Stimulated activated CD4-positive, alpha-beta T cell treated with anti-CD3 and anti-CD28 coated beads, Interleukin-15, amount 100 ng/mL, for 24 hours (primary cell): ENCODE measurements around the gene PRR5L.
"Not testable (repeated sequence)": the region's sequence is repeated elsewhere in the genome, so short reads cannot be mapped to it uniquely, and the experiment has no call there.

ENCODE experiments used
- DNase-seq: peaks from one replicate; pipeline ENCODE4 v3.0.0-alpha.2; 2020

PRR5L gene

GRCh38 chr11:36281850-36282249 is 14.2 kb upstream of the PRR5L start:
- no peak for DNase-seq

DNA sequence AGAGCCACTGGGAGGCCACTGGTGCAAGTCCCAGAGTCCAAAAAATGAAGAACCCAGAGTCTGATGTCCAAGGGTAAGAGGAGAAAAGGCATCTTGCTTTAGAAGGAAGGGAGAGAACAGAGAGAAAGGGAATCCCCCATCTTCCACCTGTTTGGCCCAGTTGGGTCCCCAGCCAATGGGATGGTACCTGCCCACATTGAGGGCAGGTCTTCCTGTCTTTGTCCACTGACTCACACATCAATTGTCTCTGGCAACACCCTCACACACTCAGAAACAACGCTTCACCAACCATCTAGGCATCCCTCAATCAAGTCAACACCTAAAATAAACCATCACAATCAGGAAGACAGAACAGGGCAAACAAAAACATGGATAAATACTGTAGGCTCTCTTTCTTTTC is 13.2 kb upstream of the PRR5L start:
- no peak for DNase-seq

- DNase-seq, result no peak
These were observed 7.5 kb upstream of the PRR5L start for GRCh38 chr11:36288442-36289225.

DNA sequence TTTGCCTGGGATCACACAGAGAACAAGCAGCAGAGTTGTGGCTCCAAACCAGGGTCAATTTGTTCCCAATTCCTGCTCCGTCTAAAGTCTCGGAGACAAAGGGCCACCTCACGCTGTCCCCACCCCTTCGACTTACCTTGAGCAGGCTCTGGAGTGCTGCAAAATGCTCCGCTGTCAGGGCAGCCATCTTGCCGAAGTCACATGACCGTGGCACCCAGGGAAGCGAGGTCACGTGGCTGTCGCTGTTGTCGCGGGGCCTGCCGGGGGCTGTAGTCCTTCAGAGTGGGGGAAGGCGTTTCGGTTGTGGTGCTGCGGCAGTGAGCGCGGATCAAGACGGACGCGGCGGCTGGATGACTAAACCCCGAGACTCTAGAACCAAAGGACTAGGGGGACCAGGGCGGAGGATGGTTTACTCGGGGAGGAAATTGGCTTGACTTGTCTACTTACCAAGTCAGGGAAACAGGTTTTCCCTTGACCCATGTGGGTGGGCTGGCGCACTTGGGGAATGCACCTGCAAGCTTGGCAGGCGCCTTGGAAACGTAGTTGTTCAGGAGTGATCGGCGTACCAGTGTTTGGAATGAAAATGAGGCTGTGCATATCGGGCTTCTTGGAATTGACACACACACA is 6.7 kb upstream of the PRR5L start, which contains the start of gene COMMD9:
Gene COMMD9, minus strand, starts transcription at position 199 of the 627 bp plus-strand sequence. Its CDS starts 12 bp downstream, at position 187.
- DNase-seq, result peak; percentile 97

DNA sequence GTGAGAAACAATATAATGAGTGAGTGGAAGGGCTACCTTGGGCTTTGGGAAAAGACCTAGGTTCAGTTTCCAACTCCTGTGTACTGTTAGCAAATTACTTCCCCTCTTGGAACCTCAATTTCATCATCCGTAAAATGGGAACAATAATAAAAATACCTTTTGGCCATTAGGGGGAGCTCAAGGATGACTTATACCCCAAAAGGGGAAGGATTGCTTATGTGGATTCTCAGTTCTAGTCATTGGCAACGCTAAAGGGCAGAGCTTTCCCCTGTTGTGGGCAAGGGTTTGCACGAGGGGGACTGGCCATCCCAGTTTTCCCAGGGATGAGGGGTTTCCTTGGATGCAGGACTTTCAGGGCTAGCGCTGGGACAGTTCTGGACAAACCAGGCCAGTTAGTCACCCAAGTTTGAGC is 3.8 kb upstream of the PRR5L start:
- DNase-seq, result no peak

- no peak for DNase-seq
These were observed 926 bp downstream of the PRR5L start for GRCh38 chr11:36296884-36297543.

- no peak for DNase-seq
These were observed 4.6 kb downstream of the PRR5L start for GRCh38 chr11:36300650-36301049.

- DNase-seq, result no peak
These were observed 8.3 kb downstream of the PRR5L start for GRCh38 chr11:36304351-36304750.

DNA sequence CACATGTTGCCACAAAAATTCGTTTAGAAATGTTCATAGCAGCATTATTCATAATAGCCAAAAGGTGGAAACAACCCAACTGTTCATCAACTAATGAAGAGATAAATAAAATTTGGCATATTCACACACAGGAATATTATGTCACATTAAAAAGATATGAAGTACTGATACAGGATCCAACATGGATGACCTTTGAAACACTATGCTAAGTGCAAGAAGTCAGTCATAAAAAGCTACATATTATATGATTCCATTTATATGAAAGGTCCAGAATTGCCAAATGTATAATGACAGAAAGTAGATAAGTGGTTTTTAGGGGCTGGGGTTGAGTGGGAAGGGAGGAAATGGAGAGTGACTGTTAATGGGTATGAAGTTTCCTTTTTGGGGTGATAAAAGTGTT is 9.0 kb downstream of the PRR5L start:
- no peak for DNase-seq

DNA sequence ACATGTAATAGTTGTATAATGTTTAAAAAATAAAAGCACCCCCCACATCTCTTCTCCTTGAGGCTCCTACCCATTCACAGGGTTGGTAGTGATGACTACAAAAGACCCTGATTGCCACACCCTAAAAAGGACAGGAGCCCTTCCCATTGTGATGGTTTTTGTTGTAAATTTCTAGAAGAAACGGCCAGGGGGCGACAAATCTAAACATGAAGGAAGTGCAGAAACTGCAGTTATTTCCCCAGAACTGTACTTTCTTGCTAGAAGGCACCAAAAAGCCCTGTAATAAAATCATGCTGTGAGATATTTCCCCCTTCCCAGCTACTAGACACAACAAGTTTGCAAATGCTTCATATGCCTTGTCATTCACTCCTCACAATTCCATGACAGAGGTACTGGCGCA is 10.8 kb downstream of the PRR5L start:
- peak; percentile 12 for DNase-seq

DNA sequence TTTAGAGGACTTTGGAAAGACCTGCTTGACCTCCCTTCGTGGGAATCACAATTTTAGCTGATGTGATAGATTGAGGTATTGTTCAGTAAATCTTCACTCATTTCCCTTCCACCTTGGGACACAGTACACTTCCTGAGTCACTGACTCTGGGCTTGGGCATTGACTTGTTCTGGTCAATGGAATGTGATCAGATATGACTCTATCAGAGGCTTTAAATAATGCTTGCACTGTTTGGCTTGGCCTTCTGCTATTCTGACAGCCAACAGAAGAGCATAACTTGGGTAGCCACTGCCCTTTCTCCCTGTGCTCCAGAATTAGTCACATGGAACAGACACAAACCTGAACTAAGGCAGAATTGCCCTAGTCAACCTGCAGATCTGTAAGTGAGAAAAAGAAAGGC is 12.5 kb downstream of the PRR5L start:
- DNase-seq, result no peak

GRCh38 chr11:36309779-36310178 is 13.7 kb downstream of the PRR5L start:
- no peak for DNase-seq

DNA sequence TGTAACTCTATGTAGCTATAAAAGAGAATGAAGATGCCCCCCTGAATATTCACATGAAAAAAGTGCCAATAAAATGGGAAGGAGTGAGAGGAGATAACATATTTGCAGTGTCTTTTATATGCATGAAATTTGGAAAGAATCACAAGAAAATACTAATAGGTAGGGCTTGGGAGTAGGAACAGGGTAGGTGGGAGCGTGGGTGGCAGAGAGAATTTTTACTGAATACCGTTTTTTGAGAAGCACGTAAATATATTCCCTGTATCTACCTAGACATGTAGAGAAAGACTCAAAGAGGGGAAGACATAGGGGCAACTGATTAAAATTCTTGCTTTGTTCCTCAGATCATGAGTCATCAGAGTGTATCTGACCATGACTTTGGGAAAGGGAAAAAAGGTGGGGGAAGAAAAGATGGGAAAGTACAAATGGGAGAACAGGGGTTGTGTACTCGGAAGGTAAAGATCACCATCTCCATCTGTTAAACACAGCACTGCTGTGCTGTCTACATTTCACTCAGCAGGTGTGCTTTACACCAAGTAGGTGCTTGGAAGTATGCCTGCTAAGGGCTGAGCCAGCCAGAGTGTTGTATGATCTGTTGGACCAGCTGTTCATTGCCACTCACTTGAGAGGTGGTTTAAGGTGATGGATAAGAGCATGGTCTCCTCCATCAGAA is 16.0 kb downstream of the PRR5L start:
- DNase-seq, result no peak

DNA sequence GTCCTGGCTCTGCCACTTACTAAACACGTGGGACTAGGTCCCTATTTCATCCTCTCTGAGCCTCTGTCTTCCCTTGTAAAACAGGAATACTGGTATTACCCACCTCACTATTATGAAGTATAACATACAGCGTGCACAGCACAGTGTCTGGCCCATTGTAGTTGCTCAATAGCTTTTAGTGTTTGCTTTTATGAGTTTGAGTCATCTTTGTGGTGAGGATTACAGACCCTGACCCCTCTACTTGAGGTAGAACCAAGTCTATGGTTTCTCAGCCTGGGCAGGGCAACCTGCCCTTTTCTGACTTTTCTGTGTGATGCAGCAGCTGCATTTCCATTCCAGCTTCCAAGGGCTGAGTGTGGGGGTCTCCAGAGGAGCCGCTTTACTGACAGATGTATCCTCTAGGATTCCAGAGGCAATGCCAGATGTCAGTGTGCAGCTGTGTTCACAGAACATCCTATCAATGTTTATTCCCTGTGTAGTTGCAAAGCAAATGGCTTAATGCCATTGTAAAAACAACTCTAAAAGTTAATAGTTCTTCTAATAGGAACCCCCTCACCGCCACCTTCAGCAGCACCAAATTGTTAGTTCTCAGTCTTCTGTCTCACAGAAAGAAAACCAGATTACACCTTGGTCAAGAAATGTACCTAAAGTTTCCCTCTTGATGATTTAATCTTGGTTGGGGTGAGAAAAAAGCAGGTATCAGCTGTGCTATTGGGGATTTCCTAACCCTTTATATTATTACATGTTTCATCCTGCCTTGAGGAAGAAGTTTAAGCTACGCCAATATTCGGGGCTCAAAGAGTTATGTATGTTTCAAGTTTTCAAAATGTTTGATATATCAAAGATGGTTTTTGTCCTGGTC is 16.8 kb downstream of the PRR5L start:
- no peak for DNase-seq

- no peak for DNase-seq
These were observed 17.8 kb downstream of the PRR5L start for GRCh38 chr11:36313750-36314433.

GRCh38 chr11:36314434-36314767 is 18.3 kb downstream of the PRR5L start:
- DNase-seq, result no peak

DNA sequence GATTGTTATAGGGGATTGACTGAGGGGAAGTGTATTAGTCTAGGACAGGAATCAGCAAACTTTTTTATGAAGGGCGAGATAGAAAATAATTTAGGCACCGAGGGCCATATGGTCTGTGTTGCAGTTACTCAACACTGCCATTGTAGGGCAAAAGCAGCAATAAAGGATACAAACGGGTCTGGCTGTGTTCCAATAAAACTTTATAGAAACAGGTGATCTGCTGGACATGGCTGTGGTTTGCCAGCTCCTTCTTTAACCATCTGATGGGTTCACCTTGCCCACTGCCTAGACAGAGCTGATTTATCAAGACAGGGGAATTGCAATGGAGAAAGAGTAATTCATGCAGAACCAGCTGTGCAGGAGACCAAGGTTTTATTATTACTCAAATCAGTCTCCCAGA is 20.0 kb downstream of the PRR5L start:
- DNase-seq, result no peak

DNA sequence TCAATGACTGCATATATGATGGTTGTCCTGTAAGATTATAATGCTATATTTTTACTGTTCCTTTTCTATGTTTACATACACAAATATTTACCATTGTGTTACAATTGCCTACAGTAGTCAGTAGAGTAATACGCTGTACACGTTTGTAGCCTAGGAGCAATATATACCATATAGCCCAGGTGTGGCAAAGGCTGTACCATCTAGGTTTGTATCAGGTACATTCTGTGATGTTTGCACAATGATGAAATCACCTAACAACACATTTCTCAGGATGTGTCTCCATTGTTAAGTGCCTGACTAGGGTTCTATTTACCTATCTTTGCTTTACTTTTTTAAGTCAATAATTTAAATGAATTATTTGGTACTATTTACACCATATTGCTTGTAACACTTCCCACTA is 21.9 kb downstream of the PRR5L start:
- no peak for DNase-seq

DNA sequence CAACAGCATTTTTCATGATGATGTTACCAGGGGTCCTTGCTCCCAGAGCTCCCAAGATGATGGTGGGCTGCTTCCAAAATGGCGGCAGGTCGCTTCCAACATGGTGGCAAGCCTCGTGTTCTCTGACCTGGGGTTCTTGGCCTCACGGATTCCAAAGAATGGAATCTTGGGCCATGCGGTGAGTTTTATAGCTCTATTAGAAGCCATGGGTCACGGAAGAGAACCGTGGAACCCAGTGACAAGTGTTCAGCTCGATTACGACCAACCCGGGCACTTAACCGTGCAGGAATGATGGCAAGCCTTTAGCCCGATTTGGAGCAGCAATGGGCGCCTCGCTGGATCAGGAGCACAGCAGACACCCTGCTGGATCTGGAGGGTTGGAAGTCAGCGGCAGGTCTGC is 28.9 kb downstream of the PRR5L start:
- DNase-seq, result not testable (repeated sequence)

GRCh38 chr11:36325403-36325802 is 29.3 kb downstream of the PRR5L start:
- DNase-seq, result not testable (repeated sequence)

DNA sequence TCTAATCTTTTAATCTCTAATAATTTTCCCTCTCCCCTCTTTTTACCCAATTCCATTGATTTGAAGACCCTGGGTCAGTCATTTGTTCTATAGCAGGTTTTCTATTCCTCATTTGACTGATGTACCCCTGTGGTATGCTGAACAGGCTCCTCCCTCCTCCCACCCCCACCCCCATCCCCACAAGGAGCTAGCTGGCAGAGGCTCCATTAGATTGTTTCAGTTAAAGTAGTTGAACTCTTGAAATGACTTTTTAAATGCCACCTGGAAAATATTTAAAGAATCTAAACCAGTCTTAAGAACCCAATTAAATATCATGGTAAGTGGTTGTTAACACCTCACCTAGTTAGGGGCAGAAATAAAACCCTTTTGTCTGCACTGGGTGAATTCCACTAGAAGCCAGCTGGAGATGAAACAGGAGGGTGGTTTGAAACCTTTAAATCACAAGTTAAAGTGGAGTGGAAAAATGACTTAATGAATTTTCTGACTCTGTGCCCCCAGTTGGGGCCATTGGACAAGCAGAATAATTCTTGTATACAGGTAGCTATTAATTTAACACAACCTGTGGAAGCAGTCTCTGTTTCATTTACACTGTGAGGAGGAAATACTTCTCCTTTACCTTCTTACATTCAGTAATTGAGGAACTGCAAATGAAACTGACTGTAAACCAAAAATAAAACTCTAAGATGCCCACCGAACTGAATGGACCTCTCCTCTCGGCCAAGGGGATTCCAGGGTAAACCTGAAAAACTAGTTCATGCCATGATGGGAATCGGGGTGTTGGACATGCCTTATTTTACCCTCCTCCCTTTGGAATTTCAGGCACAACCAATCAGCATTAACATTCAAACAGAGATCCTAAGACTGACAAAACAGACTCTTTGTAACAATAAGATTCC is 30.7 kb downstream of the PRR5L start:
- DNase-seq, result no peak
